GM15510 (cell line): Measurements from ENCODE around the gene FBXO21.

ENCODE experiments used
- POLR2A ChIP-seq: IDR thresholded peaks from 3 replicates; pipeline ENCODE4 v1.6.1; 2011; ENCODE audit warnings: borderline replicate concordance; ENCODE audit not compliant: insufficient read length; ENCODE audit errors: extremely low read depth

The FBXO21 gene

DNA sequence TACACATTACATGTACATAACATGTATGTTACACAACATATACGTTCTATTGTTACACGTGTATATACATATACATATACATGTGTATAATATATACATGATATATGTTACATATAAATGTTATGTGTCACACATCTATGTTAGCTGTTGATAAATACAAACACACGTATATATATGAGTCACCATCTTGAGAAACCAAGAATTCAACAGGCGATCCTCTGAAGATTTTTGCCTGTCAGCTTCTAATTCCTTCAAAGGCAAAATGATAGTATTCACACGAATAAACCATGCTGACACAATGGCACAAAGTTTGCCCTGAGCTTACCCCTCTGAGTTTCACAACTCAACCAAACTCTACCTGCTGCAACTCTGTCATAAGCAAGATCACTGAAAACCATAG is 60.9 kb downstream of the FBXO21 start:
- TF ChIP-seq POLR2A: no peak

DNA sequence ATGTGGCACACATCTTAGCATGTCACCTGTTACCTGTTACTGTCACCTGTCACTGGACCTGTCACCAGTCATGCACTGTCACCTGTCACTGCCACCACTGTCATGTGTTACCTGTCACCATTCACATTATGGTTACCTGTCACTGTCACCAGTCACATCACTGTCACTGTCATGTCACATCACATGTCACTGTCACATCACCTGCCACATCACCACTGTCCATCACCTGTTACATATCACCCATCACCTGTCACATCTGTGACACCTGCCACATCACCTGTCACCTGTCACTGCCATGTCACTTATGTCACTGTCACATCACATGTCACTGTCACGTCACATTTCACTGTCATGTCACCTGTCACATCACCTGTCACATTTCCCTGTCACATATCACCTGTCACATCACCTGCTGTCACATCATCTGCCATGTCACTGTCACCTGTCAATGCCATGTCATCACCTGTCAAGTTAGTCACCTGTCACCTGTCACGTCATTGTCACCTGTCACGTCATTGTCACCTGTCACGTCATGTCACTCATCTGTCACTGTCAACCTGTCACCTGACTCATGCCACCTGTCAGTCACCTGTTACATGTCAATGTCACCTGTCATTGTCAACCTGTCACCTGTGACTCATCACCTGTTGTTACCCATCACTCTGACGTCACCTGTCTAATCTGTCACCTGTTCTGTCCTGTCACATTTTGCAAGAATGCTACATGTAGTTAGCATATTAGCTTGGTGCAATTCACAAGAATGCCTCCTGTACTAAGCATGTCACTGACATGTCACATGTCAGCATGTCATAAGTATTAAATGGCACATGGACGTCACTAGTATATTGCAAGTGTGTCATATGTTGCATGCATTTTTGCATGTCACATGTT is 62.1 kb downstream of the FBXO21 start:
- no peak for TF ChIP-seq POLR2A

DNA sequence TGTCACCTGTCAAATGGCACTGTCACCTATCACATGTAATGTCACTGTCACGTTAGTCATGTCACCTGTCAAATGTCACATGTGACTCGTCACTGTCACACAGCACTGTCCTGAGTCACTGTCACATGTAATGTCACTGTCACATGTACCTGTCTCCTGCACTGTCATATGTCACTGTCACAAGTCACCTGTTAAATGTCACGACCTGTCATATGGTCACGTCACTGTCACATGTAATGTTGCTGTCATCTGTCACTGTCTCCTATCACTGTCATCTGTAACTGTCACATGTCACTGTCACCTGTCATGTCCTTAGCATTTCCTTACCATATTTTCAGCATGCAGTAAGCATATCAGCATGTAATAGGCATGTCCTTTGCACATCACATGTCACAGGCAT is 63.9 kb downstream of the FBXO21 start:
- no peak for TF ChIP-seq POLR2A

DNA sequence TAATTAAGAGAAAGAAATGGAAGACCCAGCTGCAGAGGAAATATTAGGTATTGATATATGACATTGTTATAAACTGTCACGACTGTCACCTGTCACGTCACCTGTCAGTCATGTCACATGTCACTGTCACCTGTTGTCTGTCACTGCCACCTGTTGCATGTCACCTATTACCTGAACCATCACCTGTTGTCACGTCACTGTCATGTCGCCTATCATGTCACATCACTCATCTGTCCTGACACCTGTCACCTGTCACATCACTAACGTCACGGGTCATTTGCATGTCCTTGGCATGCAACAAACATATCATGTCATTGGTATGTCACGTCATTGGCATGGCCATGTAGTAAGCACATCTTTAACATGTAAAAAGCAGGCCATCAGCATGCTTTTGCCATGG is 64.5 kb downstream of the FBXO21 start:
- no peak for TF ChIP-seq POLR2A

DNA sequence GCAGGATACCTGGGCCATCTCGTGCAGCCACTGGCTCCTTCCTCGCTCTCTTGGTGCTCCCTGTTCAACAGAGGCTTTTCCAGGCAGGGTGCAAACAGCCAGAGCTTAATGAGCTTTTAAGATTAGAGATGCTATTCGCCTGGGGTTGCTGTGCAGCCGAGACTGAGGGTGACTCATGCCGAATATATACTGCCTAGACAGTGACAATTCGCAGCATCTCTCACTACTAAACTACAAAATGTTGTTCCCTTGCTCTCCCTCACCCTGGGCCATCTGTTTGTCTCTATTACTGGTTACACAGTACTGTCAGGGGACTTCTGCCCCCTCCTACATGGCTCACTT is 65.0 kb downstream of the FBXO21 start:
- no peak for TF ChIP-seq POLR2A

DNA sequence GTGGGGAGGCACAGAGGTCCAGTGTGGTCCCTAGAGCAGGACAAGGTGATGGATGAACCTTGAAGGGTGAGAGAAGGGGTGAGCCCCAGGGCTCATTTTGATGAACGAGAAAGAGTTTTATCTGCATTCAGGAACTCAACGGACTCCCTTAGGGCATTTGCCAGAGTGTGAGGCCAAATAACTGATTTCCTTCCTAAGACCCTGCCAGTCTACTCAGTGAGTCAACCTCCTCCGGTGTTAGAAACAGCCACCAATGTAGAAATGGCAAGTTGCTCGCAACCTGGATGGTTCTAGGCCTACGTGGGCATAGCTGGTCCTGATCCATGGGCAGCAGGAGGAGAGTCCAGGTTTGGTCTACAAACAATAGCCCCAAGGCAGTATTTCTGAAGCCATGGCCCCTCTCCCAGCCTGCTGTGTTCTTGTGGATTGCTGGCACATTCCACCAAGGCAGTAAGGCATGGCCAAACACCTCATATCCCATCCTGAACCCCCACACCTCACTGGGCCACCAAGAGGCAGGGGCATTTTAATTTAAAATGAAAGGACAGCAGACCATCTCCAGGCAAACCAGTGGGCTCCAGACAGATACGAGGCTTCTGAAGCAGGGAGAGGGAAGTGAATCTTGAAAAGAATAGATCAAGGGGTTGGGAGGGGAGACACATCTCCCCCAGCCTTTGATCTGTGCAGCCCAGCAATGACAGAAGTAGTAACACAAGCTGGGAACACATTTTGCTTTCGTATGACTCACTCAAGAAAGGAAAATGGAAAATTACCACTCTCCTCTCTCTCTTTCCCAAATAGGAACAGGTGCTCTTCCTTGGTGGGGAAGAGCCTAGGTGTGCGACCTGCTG is 65.6 kb downstream of the FBXO21 start:
- TF ChIP-seq POLR2A: no peak

DNA sequence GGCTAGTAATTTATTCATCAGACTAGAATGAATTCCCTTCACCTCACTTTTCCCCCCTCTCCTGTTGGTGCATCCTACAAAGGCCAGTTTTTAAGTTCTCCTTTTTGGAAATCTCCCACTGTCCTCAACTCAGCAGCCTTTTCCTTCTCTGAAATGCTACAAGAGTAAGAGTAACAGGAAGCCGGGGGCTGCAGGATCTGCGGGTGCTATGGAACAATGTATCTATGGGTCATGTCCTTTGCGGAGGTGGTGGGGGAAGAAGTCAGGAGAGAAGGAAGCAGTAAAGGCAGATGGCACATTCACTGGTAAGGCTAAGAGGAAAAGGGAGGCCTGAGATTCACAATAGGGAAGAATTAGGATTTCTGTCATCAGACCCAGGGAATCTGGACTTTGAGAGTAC is 68.8 kb downstream of the FBXO21 start:
- no peak for TF ChIP-seq POLR2A

DNA sequence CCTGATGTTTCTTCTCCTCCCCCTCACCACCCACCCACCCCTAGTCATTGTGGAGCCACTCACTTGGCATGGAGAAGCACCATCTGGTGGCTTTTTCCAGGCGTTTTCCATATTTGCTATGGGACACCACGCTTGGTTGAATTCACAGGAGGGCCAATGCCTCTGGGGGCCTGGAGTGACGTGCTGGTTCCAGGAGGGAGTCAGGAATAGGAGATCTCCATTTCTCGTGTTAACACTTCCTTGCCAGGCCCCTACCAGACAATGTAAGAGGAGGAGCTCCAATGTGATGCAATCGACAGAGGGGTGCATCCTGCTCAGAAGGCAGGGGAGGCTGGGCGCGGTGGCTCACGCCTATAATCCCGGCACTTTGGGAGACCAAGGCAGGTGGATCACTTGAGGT is 69.5 kb downstream of the FBXO21 start:
- no peak for TF ChIP-seq POLR2A

DNA sequence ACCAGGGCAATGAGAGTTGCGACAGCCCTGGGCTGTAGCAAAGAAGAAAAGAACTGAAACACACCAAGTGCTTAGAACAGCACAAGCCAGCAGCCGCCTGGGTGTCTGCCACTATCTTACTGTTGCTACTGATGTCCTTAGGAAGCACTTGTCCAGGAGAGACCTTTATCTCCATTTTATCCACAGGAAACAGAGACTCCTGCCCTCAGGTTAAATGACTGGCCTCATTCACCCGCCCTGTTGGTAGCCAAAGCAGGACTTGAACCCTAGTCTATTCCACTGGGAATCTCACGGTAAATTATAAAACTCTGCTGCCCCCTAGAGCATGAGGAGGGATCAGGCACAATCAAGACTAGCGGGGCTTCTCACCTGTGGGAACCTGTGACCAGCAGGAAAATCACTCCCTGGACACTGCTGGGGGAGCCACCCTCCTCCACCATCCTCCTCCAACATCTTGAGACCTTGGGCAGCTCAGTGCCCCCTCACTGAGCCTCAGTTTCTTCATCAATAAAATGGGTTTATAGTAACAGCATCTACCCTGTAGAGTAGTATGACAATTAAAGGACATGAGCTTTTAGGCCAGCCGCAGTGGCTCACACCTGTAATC is 70.6 kb downstream of the FBXO21 start:
- no peak for TF ChIP-seq POLR2A

DNA sequence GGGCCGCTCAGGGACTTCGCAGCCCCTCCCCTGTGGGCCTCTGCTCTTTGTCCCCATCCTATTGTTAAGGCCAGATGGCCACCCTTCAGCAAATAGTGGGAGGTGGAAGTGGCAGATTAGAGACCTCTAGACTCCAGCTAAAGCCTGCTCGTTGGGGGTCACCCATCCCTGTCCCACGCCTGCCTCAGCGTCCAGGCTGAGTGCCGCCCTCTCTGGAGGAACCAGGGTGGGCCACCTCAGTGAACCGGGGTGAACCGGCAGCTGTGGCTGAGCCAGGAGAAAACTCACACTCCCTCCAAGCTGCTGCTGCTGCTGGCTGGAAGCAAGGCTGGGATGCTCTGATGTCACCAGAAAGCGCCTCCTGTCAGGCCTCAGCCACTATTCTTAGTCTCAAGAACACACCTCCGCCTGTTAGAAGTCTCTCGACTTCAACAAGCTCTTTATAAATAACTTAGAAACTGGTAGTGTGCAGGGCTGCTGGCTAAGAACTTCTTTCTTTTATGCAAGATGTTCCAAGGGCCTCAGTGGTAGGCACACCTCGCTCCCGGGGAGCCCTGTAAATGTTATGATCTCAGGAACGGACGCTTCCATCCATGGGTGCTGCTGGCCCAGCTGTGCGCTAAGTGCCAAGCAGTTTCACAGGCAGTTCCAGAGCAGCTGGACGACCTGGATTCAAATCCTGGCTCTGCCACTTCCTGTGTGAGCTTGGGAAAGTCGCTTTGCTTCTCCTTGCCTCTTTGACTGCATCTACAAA is 71.3 kb downstream of the FBXO21 start:
- TF ChIP-seq POLR2A: no peak

DNA sequence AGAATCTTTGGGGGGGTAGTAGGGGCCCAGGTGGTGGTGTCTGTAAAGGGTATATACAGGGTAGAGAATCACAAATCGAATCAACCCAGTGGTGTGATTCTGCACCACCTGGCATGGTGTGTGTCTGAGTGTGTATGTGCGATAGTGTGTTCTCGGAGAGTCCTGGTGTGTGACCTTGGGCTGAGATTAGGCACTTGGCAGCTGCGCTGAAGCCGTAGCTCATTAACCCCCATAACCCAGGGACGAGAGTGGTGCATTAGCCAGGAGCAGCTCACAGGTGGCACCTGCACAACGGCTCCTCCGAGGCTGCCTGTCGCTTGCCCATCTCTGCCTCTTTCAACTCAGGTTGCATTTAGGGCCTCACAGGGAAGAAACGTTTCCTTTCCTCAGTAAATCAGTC is 75.5 kb downstream of the FBXO21 start:
- TF ChIP-seq POLR2A: no peak

DNA sequence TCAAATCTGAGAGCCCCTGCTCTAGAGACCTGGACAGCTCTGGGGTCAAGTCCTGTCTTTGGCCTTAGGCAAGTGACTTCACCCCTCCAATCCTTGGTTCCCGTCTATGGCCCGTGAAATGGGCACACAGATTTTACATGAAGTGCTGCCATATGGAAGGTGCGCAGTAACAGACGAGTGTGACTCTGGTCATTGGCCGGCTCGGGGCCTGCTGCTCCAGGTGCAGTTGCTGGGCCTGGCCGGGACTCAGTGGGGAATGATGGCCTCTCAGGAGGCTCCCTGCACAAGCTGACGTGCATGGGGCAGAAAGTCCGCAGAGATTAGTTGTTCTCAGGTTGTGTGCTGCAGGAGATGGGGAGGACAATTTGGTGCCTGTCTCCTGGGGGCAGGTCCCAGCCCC is 77.0 kb downstream of the FBXO21 start:
- no peak for TF ChIP-seq POLR2A

DNA sequence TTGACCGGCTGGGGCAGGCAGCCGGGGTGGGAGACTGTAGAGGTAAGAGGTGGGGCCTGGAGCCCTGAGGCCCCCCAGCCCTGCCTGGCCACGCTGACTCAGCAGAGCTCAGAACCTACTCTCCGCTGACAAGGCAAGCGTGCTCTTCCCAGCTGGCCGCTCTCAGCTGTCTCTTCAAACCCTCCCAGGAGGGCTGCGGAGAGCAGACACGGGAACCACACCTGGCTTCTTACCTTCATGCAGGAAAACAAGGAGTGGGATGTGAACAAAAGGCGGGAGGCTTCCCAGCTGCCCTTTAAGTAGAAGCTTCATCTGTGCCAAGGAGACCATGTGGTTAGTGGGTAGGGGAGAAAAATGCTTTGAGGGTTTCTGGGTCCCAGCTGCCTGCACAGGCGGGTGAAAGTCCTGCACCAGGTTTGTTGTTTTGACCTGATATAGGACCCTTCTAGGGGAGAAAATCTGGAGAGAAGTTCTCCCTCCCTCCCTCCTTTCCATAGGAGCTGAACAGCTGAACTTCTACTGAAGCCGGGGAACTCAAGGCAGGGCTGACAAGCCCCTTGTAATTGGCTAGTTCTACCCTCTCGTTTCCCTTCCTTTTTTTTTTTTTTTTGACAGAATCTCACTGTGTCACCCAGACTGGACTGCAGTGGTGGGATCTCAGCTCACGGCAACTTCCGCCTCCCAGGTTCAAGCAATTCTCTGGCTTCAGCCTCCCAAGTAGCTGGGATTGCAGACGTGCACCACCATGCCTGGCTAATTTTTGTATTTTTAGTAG is 78.3 kb downstream of the FBXO21 start:
- no peak for TF ChIP-seq POLR2A

DNA sequence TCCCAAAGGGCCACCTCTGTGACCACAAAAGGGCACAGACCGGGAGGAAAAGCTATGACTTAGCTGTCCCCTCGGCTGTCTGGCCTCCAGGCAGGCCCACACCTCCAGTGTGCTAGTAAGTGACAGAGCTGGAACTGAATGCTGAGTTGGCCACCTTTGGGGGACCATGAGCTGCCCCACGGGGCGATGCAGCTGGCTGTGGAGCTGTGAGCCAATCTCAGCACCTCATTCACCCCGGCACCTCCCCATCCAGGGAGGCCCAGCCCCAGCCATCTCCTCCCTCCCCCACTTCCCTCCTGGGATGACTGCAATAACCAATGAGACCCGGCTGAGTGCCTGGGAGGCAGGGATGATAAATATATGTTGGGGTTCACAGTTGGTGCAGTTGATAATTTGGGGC is 78.9 kb downstream of the FBXO21 start:
- no peak for TF ChIP-seq POLR2A
